Hepatocyte (in vitro differentiated cells): Measurements from ENCODE around the gene GOLT1A.

Experiments used
- CTCF ChIP-seq: fragments of 200-600 bp; sonication (generic); IDR thresholded peaks from 2 replicates; pipeline ENCODE4 v1.5.1; 2016; ENCODE audit warnings: antibody characterized with exemption, mild to moderate bottlenecking; ENCODE audit not compliant: poor library complexity
- EZH2 ChIP-seq: fragments of 200-600 bp; sonication (generic); IDR thresholded peaks from 2 replicates; pipeline ENCODE4 v1.6.1; 2016; ENCODE audit warnings: antibody characterized with exemption, mild to moderate bottlenecking, borderline replicate concordance
- EZH2phosphoT487 ChIP-seq: fragments of 200-600 bp; sonication (generic); IDR thresholded peaks from one replicate; pipeline ENCODE4 v1.6.1; 2018; ENCODE audit warnings: antibody characterized with exemption, mild to moderate bottlenecking, low read depth, moderate library complexity; ENCODE audit not compliant: unreplicated experiment, severe bottlenecking

- TF ChIP-seq EZH2 (no peak), CTCF (no peak), EZH2phosphoT487 (no peak)
Observed at GRCh38 chr1:204186597-204186996, 27.2 kb downstream of the GOLT1A start.
